HG02763 (cell line): ENCODE measurements around the gene FCGR1A.

Source experiments
- ATAC-seq: cut with Tn5 transposase; IDR thresholded peaks from one replicate; pipeline ENCODE4 v1.9.1; 2021; ENCODE audit warnings: mild to moderate bottlenecking, moderate library complexity; ENCODE audit not compliant: unreplicated experiment

Gene FCGR1A

GRCh38 chr1:149831764-149832315 is 49.3 kb downstream of the FCGR1A start:
- peak; percentile 4 for ATAC-seq

GRCh38 chr1:149832316-149833126 is 50.0 kb downstream of the FCGR1A start:
- peak; percentile 61 for ATAC-seq

- peak; percentile 10 for ATAC-seq
These were observed 50.6 kb downstream of the FCGR1A start for GRCh38 chr1:149833144-149833543.

- ATAC-seq = peak; percentile 28
These were observed 58.7 kb downstream of the FCGR1A start for GRCh38 chr1:149841149-149841548.
